Activated CD4-positive, alpha-beta T cell treated with anti-CD3 and anti-CD28 coated beads, Interleukin-2, Interleukin-6, amounts not matched to agents 100 ng/mL and 50 ng/mL, durations not matched to agents 16 hours and 8 hours (primary cell): Measurements from ENCODE around the gene NONO.
"Not testable (repeated sequence)": the region's sequence is repeated elsewhere in the genome, so short reads cannot be mapped to it uniquely, and the experiment has no call there.

ENCODE experiments used
- DNase-seq: peaks from one replicate; pipeline ENCODE4 v3.0.0-alpha.2; 2020

NONO gene

GRCh38 chrX:71283403-71284143 lies at the start of gene NONO:
NONO (plus strand) TSS chrX:71283635; CDS start chrX:71290638, 7,003 bp downstream.
- peak; percentile 96 for DNase-seq

DNA sequence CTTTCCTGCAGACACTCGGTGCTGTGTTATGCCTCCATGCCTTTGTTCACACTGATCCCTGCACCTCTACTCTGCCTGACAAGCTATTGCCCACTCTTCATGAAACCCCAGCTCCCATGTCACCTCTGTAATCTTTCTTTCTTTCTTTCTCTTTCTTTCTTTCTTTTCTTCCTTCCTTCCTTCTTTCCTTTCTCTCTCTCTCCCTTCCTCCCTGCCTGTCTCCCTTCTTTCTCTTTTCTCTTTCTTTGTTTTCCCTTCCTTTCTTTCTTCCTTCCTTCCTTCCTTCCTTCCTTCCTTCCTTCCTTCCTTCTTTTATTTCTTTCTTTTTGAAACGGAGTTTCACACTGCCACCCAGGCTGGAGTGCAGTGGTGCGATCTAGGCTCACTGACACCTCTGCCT lies 48.0 kb upstream of the NONO start:
- no peak for DNase-seq

DNA sequence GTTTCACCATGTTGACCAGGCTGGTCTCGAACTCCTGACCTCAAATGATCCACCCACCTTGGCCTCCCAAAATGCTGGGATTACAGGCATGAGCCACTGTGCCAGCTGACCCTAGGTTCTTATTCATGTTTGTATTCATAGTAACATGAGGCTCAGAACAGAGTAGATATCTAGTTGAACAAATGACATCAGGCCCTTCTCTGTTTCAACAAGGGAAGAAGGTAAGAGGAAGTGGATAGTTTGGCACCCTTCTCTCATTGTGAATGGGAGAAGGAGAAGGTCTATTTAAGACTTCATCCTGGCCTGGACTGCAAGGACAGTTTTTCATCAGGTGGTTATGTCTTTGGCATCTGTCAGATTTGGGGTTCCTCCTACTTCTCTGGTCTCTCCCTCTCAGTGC lies 46.6 kb upstream of the NONO start:
- no peak for DNase-seq

DNA sequence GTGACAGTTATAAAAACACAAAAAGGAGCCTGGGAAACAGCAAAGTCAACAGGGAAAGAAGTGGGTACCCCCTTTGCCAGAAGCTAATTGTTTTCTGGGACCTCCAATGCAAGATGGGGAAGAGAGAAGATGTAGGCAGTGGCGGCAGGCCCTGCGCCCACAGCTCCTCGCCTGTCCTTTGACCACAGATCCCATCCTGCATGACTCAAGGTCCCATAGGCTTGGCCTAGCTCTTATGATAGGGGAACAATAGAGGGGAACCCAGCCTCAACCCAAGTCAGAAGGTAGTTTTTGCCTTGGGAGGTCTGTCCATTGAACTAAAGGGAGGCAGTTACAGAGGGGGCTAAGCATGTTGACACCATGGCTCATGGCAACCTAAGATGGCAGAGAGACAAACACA lies 43.7 kb upstream of the NONO start:
- no peak for DNase-seq

GRCh38 chrX:71241301-71241700 lies 42.1 kb upstream of the NONO start:
- no peak for DNase-seq

DNA sequence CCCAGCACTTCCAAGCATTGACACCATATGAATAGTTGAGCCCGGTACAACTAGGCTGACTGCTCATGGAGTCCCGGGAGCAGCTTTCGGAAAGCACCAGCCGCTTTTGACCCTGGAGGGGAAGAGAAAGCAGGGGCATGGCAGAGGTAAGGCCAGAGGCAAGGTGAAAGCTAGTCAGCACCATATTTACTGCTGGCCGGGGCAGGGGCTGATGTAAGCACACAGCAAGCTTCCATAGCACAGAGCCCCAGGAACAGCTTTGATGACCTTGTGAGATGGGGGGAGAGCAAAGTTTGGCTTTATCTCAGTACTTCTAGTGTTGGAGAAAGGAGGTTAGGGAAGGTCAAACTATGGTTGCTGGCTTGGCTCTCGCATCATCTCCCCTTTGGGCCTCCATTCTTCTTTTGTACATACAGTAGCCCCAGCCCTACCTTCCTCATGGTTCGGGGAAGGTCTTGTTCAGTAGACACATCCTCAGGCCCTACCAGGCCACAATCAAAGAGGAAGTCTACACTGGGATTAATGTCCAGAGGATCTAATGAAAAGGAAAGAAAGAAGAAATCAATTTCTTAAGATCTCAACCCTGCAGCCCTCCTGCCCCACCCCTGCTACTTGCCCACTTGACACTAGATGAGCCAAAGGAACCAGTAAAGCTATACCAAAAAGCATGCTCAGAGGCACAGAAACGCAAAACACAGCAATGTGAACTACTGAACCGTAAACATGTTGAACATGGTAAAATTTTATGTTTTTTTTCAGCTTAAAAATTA lies 38.9 kb upstream of the NONO start:
- DNase-seq = no peak

DNA sequence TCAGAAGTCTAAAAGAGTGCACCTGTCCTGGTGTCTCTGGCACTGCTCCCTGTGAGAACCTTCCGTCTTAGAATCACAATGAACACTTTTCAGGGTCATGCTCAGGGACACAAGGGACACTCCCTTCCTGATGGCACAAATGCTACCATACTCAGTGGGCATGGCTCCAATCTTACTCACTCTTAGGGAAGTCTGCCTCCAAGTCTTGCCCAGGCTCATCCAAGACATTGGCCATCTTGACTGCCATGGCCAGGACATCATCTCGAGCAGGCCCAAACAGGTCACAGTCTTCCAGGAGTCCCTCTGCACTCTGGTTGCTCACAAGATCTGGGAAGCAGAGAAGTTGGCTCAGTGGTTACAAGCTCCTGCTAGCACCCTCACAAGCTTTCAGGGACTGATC lies 38.3 kb upstream of the NONO start:
- no peak for DNase-seq

- no peak for DNase-seq
Observed at GRCh38 chrX:71250841-71251240, 32.6 kb upstream of the NONO start.

GRCh38 chrX:71251466-71251973 lies 31.9 kb upstream of the NONO start:
- DNase-seq = peak; percentile 33

- DNase-seq = no peak
Observed at GRCh38 chrX:71252221-71252620, 31.2 kb upstream of the NONO start.

DNA sequence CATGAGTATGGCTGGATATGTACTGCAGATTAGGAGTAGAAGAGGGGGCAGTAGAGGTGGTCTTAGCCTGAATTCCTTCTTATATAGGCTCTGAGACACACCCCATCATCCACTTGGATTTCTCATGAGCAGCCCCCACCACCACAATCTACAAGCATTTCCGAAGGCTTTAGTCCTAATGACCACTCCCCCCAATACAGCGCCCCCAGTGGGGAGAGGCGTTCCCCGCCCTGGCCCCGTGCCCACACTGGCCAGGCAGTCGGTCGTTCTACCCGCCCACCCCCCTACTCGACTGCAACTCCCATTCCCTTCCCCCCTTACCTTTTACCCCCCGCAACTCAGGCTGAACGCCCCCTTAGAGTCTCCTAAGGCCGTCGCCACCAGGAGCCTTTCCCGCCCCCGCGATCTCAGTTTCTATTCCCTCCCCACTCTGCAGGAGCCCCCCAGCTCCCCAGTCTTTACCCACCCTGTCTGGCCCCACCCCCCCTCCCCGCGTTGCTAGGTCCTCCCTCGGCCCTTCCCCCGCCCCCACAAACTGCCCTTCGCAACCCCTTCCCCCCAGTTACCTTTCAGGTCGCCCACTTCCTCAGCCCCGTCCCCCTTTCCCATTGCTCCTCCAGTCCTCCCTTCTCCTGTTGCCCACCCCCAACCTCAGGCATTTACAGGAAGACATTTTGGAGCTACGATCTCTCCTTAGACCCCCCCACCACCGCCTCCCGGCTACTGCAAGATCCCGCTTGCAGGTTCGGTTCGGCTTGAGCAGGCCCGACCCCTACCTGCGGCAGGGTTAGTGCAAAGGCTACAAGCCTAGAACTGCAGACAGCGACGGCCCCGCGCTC lies 30.0 kb upstream of the NONO start:
- peak; percentile 48 for DNase-seq

- peak; percentile 86 for DNase-seq
Observed at GRCh38 chrX:71254092-71254963, 29.1 kb upstream of the NONO start, which contains the start of gene ZMYM3. ZMYM3 (minus strand) TSS chrX:71254140; CDS start chrX:71253255, 885 bp downstream.

GRCh38 chrX:71256051-71256450 lies 27.4 kb upstream of the NONO start:
- no peak for DNase-seq

- DNase-seq = no peak
Observed at GRCh38 chrX:71256856-71257255, 26.6 kb upstream of the NONO start.

GRCh38 chrX:71268624-71269023 lies 14.8 kb upstream of the NONO start:
- not testable (repeated sequence) for DNase-seq

GRCh38 chrX:71269801-71270395 lies 13.5 kb upstream of the NONO start:
- no peak for DNase-seq

DNA sequence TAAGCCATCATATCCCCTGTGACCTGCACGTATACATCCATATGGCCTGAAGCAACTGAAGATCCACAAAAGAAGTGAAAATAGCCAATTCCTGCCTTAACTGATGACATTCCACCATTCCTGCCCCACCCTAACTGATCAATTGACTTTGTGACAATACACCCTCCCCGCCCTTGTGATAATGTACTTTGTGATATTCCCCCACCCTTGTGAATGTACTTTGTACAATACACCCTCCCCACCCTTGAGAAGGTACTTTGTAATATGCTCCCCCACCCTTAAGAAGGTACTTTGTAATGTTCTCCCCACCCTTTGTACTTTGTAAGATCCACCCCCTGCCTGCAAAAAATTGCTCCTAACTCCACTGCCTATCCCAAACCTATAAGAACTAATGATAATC lies 11.1 kb upstream of the NONO start:
- not testable (repeated sequence) for DNase-seq

- not testable (repeated sequence) for DNase-seq
Observed at GRCh38 chrX:71281300-71281699, 2.1 kb upstream of the NONO start.

GRCh38 chrX:71282514-71283402 lies 677 bp upstream of the NONO start:
- DNase-seq = peak; percentile 56

DNA sequence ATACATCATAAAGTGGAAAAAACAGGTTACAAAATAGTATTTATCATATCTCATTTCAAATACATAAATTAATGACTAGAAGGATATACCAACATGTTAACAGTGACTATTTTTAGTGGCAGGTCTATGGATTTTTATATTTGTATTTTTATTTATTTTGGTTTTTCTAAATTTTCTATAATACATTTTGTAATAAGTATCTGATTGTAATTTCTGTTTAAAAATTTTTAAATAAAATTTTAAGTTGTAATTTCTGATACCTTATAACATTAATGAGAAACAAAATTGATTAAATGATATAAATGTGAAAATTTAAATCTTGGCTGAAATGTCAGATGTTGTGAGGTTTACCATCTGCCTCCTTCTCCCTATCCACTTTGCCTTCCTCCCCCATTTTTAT lies 2.5 kb downstream of the NONO start:
- no peak for DNase-seq

- DNase-seq = no peak
Observed at GRCh38 chrX:71291381-71291780, 7.9 kb downstream of the NONO start.
